Endothelial cell (in vitro differentiated cells): Measurements from ENCODE around the gene RCOR3. TPM values are rescaled to one million over a fixed set of nuclear protein-coding genes. Genes with fewer than 3 reads are reported as not detected.
A peak's percentile ranks its signal among the peaks of the same experiment; 100 is the strongest.

ENCODE experiments used
- DNase-seq: peaks from one replicate; pipeline ENCODE4 v3.0.0; 2021; ENCODE audit warnings: low spot score
- H3K27ac Mint-ChIP-seq: one replicate; pipeline ENCODE4 v1.8.0; 2021; ENCODE audit warnings: mixed read lengths, inconsistent platforms; ENCODE audit not compliant: unreplicated experiment
- H3K27me3 Mint-ChIP-seq: one replicate; pipeline ENCODE4 v1.8.0; 2021; ENCODE audit warnings: mild to moderate bottlenecking, moderate library complexity, mixed read lengths, inconsistent platforms; ENCODE audit not compliant: unreplicated experiment
- H3K36me3 Mint-ChIP-seq: one replicate; pipeline ENCODE4 v1.8.0; 2021; ENCODE audit warnings: mild to moderate bottlenecking, low read depth, mixed read lengths, inconsistent platforms; ENCODE audit not compliant: unreplicated experiment
- H3K4me1 Mint-ChIP-seq: one replicate; pipeline ENCODE4 v1.8.0; 2021; ENCODE audit warnings: mild to moderate bottlenecking, mixed read lengths, inconsistent platforms; ENCODE audit not compliant: unreplicated experiment
- H3K4me3 Mint-ChIP-seq: one replicate; pipeline ENCODE4 v1.8.0; 2021; ENCODE audit warnings: mild to moderate bottlenecking, mixed read lengths, inconsistent platforms; ENCODE audit not compliant: unreplicated experiment
- H3K9me3 Mint-ChIP-seq: one replicate; pipeline ENCODE4 v1.8.0; 2021; ENCODE audit warnings: mixed read lengths, inconsistent platforms; ENCODE audit not compliant: unreplicated experiment
- CTCF ChIP-seq: fragments of 200-600 bp; sonication (generic); IDR thresholded peaks from one replicate; pipeline ENCODE4 v1.5.0; 2021; ENCODE audit warnings: antibody characterized with exemption; ENCODE audit not compliant: unreplicated experiment
- total RNA-seq: library from RNA; stranded (reverse); fragmentation: NEBNext Ultra II Directional; extraction: Animal tissue kit (Norgen Biotek cat#: 25700); gene quantifications from one replicate; pipeline ENCODE4 v1.2.1, GENCODE V29; 2021; ENCODE audit not compliant: unreplicated experiment

The RCOR3 gene
- total RNA-seq, 1 donor from 2014 or later = 39.6 TPM

GRCh38 chr1:211292411-211292810 lies 33.2 kb downstream of the RCOR3 start:
- DNase-seq = no peak
- H3K27me3 Mint-ChIP-seq = no peaks in the 10 kb centered on the region
- no peaks in the 10 kb centered on the region for H3K4me1 Mint-ChIP-seq
- no peak overlapping the region for H3K4me3 Mint-ChIP-seq
- H3K9me3 Mint-ChIP-seq = no peaks in the 10 kb centered on the region
- H3K27ac Mint-ChIP-seq = no peak overlapping the region
- TF ChIP-seq CTCF = no peak
- peaks cover 18% of the 10 kb centered on the region for H3K36me3 Mint-ChIP-seq

GRCh38 chr1:211296396-211296795 lies 37.2 kb downstream of the RCOR3 start:
- Mint-ChIP-seq H3K4me1 (no peaks in the 10 kb centered on the region), H3K27ac (peak overlapping the region; percentile 22), H3K4me3 (no peak overlapping the region), H3K27me3 (no peaks in the 10 kb centered on the region), H3K36me3 (peaks cover 19% of the 10 kb centered on the region), H3K9me3 (no peaks in the 10 kb centered on the region)
- TF ChIP-seq CTCF = no peak
- no peak for DNase-seq

GRCh38 chr1:211305044-211305443 lies 45.9 kb downstream of the RCOR3 start:
- no peaks in the 10 kb centered on the region for H3K27me3 Mint-ChIP-seq
- no peak for DNase-seq
- peaks cover 5% of the 10 kb centered on the region for H3K36me3 Mint-ChIP-seq
- TF ChIP-seq CTCF = no peak
- no peak overlapping the region for H3K27ac Mint-ChIP-seq
- no peaks in the 10 kb centered on the region for H3K9me3 Mint-ChIP-seq
- H3K4me1 Mint-ChIP-seq = peaks cover 10% of the 10 kb centered on the region
- H3K4me3 Mint-ChIP-seq = no peak overlapping the region

- peaks cover 9% of the 10 kb centered on the region for H3K36me3 Mint-ChIP-seq
- no peak for DNase-seq
- no peak for TF ChIP-seq CTCF
- H3K27me3 Mint-ChIP-seq = no peaks in the 10 kb centered on the region
- H3K4me1 Mint-ChIP-seq = peaks cover 5% of the 10 kb centered on the region
- H3K27ac Mint-ChIP-seq = no peak overlapping the region
- no peak overlapping the region for H3K4me3 Mint-ChIP-seq
- no peaks in the 10 kb centered on the region for H3K9me3 Mint-ChIP-seq
Measured at GRCh38 chr1:211309617-211310016, 50.5 kb downstream of the RCOR3 start.

- H3K4me1 Mint-ChIP-seq = peaks cover 5% of the 10 kb centered on the region
- no peak overlapping the region for H3K4me3 Mint-ChIP-seq
- H3K9me3 Mint-ChIP-seq = no peaks in the 10 kb centered on the region
- H3K36me3 Mint-ChIP-seq = peaks cover 9% of the 10 kb centered on the region
- no peak for TF ChIP-seq CTCF
- H3K27me3 Mint-ChIP-seq = no peaks in the 10 kb centered on the region
- DNase-seq = no peak
- no peak overlapping the region for H3K27ac Mint-ChIP-seq
Measured at GRCh38 chr1:211313392-211313791, 54.2 kb downstream of the RCOR3 start.
